ENCODE data around the gene OSBPL2.

OSBPL2 gene

GRCh38 chr20:62285151-62285550 lies 46.8 kb downstream of the OSBPL2 start:
- Histone ChIP-seq H2BK15ac (replicated peaks; ENCODE audit: low read depth) (no peak overlapping the region), H3K79me1 (ENCODE audit: low read length) (no peaks in the 10 kb centered on the region), H3K18ac (ENCODE audit: low read length) (no peak overlapping the region), H3K27me3 (ENCODE audit: insufficient read depth, low read length, poor library complexity) (no peaks in the 10 kb centered on the region), H3K79me2 (ENCODE audit: control insufficient read depth, insufficient read depth, low read length) (no peaks in the 10 kb centered on the region), H3K4ac (ENCODE audit: low read depth, low read length) (no peak overlapping the region), H3K4me1 (ENCODE audit: control insufficient read depth, low read depth, low read length) (no peaks in the 10 kb centered on the region), H2BK5ac (ENCODE audit: low read length) (no peak overlapping the region), H3K36me3 (ENCODE audit: control insufficient read depth, insufficient read depth, low read length) (peaks cover 6% of the 10 kb centered on the region), H2BK120ac (ENCODE audit: low read depth, low read length) (no peak overlapping the region), H3K9ac (ENCODE audit: low read length) (no peak overlapping the region), H3K23ac (ENCODE audit: low read length) (no peak overlapping the region), H3K56ac (ENCODE audit: low read length) (no peak overlapping the region), H4K5ac (ENCODE audit: low read length) (no peak overlapping the region), H2AK5ac (ENCODE audit: low read length) (no peak overlapping the region), H3K4me2 (ENCODE audit: low read length) (no peak overlapping the region), H3K27ac (ENCODE audit: low read depth, low read length) (no peak overlapping the region), H4K8ac (ENCODE audit: low read depth, low read length) (no peak overlapping the region), H3K4me3 (ENCODE audit: low read length) (no peak overlapping the region)
- no peak for DNase-seq
- WGBS (ENCODE audit: extremely low coverage, insufficient coverage, low lambda C conversion rate), result no CpG with 5 or more reads among the region's 6 CpGs

GRCh38 chr20:62285722-62286121 lies 47.4 kb downstream of the OSBPL2 start:
- DNase-seq, result no peak
- Histone ChIP-seq H3K27me3 (ENCODE audit: insufficient read depth, low read length, poor library complexity) (no peaks in the 10 kb centered on the region), H2BK15ac (replicated peaks; ENCODE audit: low read depth) (no peak overlapping the region), H4K8ac (ENCODE audit: low read depth, low read length) (no peak overlapping the region), H3K4ac (ENCODE audit: low read depth, low read length) (no peak overlapping the region), H3K36me3 (ENCODE audit: control insufficient read depth, insufficient read depth, low read length) (peaks cover 6% of the 10 kb centered on the region), H3K18ac (ENCODE audit: low read length) (no peak overlapping the region), H3K23ac (ENCODE audit: low read length) (no peak overlapping the region), H3K79me1 (ENCODE audit: low read length) (no peaks in the 10 kb centered on the region), H2AK5ac (ENCODE audit: low read length) (no peak overlapping the region), H3K79me2 (ENCODE audit: control insufficient read depth, insufficient read depth, low read length) (no peaks in the 10 kb centered on the region), H3K27ac (ENCODE audit: low read depth, low read length) (no peak overlapping the region), H4K5ac (ENCODE audit: low read length) (no peak overlapping the region), H2BK5ac (ENCODE audit: low read length) (no peak overlapping the region), H3K4me2 (ENCODE audit: low read length) (no peak overlapping the region), H3K4me3 (ENCODE audit: low read length) (no peak overlapping the region), H3K56ac (ENCODE audit: low read length) (no peak overlapping the region), H2BK120ac (ENCODE audit: low read depth, low read length) (no peak overlapping the region), H3K4me1 (ENCODE audit: control insufficient read depth, low read depth, low read length) (no peaks in the 10 kb centered on the region), H3K9ac (ENCODE audit: low read length) (no peak overlapping the region)
- no CpG with 5 or more reads among the region's 23 CpGs for WGBS (ENCODE audit: extremely low coverage, insufficient coverage, low lambda C conversion rate)

- H2BK5ac ChIP-seq (ENCODE audit: low read length), result no peak overlapping the region
- no peak overlapping the region for H4K8ac ChIP-seq (ENCODE audit: low read depth, low read length)
- H3K9ac ChIP-seq (ENCODE audit: low read length), result no peak overlapping the region
- no peak overlapping the region for H3K4ac ChIP-seq (ENCODE audit: low read depth, low read length)
- H4K5ac ChIP-seq (ENCODE audit: low read length), result no peak overlapping the region
- no peak overlapping the region for H3K4me2 ChIP-seq (ENCODE audit: low read length)
- H3K27ac ChIP-seq (ENCODE audit: low read depth, low read length), result no peak overlapping the region
- H2BK120ac ChIP-seq (ENCODE audit: low read depth, low read length), result no peak overlapping the region
- H3K18ac ChIP-seq (ENCODE audit: low read length), result no peak overlapping the region
- H2AK5ac ChIP-seq (ENCODE audit: low read length), result no peak overlapping the region
- no peak overlapping the region for H3K23ac ChIP-seq (ENCODE audit: low read length)
- H3K36me3 ChIP-seq (ENCODE audit: control insufficient read depth, insufficient read depth, low read length), result peaks cover 2% of the 10 kb centered on the region
- no peak overlapping the region for H3K56ac ChIP-seq (ENCODE audit: low read length)
- H3K4me1 ChIP-seq (ENCODE audit: control insufficient read depth, low read depth, low read length), result no peaks in the 10 kb centered on the region
- no peaks in the 10 kb centered on the region for H3K27me3 ChIP-seq (ENCODE audit: insufficient read depth, low read length, poor library complexity)
- H3K79me2 ChIP-seq (ENCODE audit: control insufficient read depth, insufficient read depth, low read length), result no peaks in the 10 kb centered on the region
- H2BK15ac ChIP-seq (replicated peaks; ENCODE audit: low read depth), result no peak overlapping the region
- no CpG with 5 or more reads among the region's 25 CpGs for WGBS (ENCODE audit: extremely low coverage, insufficient coverage, low lambda C conversion rate)
- no peak overlapping the region for H3K4me3 ChIP-seq (ENCODE audit: low read length)
- no peak for DNase-seq
- H3K79me1 ChIP-seq (ENCODE audit: low read length), result no peaks in the 10 kb centered on the region
Observed at GRCh38 chr20:62286493-62287064, 48.3 kb downstream of the OSBPL2 start.

GRCh38 chr20:62287129-62287528 lies 48.8 kb downstream of the OSBPL2 start:
- Histone ChIP-seq H3K4me1 (ENCODE audit: control insufficient read depth, low read depth, low read length) (no peaks in the 10 kb centered on the region), H3K4ac (ENCODE audit: low read depth, low read length) (no peak overlapping the region), H2BK5ac (ENCODE audit: low read length) (no peak overlapping the region), H3K4me2 (ENCODE audit: low read length) (no peak overlapping the region), H3K36me3 (ENCODE audit: control insufficient read depth, insufficient read depth, low read length) (peaks cover 3% of the 10 kb centered on the region), H2BK120ac (ENCODE audit: low read depth, low read length) (no peak overlapping the region), H2BK15ac (replicated peaks; ENCODE audit: low read depth) (no peak overlapping the region), H3K79me2 (ENCODE audit: control insufficient read depth, insufficient read depth, low read length) (no peaks in the 10 kb centered on the region), H3K18ac (ENCODE audit: low read length) (no peak overlapping the region), H3K9ac (ENCODE audit: low read length) (no peak overlapping the region), H2AK5ac (ENCODE audit: low read length) (no peak overlapping the region), H3K27ac (ENCODE audit: low read depth, low read length) (no peak overlapping the region), H3K27me3 (ENCODE audit: insufficient read depth, low read length, poor library complexity) (no peaks in the 10 kb centered on the region), H3K79me1 (ENCODE audit: low read length) (no peaks in the 10 kb centered on the region), H4K8ac (ENCODE audit: low read depth, low read length) (no peak overlapping the region), H3K4me3 (ENCODE audit: low read length) (no peak overlapping the region), H3K56ac (ENCODE audit: low read length) (no peak overlapping the region), H4K5ac (ENCODE audit: low read length) (no peak overlapping the region), H3K23ac (ENCODE audit: low read length) (no peak overlapping the region)
- DNase-seq, result no peak
- no CpG with 5 or more reads among the region's 6 CpGs for WGBS (ENCODE audit: extremely low coverage, insufficient coverage, low lambda C conversion rate)

- Histone ChIP-seq H2AK5ac (ENCODE audit: low read length) (no peak overlapping the region), H3K18ac (ENCODE audit: low read length) (no peak overlapping the region), H3K4me3 (ENCODE audit: low read length) (no peak overlapping the region), H3K79me1 (ENCODE audit: low read length) (no peaks in the 10 kb centered on the region), H2BK5ac (ENCODE audit: low read length) (no peak overlapping the region), H3K27ac (ENCODE audit: low read depth, low read length) (no peak overlapping the region), H3K79me2 (ENCODE audit: control insufficient read depth, insufficient read depth, low read length) (no peaks in the 10 kb centered on the region), H3K23ac (ENCODE audit: low read length) (no peak overlapping the region), H3K4me1 (ENCODE audit: control insufficient read depth, low read depth, low read length) (no peaks in the 10 kb centered on the region), H3K4me2 (ENCODE audit: low read length) (no peak overlapping the region), H4K8ac (ENCODE audit: low read depth, low read length) (no peak overlapping the region), H3K9ac (ENCODE audit: low read length) (no peak overlapping the region), H2BK15ac (replicated peaks; ENCODE audit: low read depth) (no peak overlapping the region), H4K5ac (ENCODE audit: low read length) (no peak overlapping the region), H3K4ac (ENCODE audit: low read depth, low read length) (no peak overlapping the region), H3K27me3 (ENCODE audit: insufficient read depth, low read length, poor library complexity) (no peaks in the 10 kb centered on the region), H3K56ac (ENCODE audit: low read length) (no peak overlapping the region), H3K36me3 (ENCODE audit: control insufficient read depth, insufficient read depth, low read length) (peaks cover 3% of the 10 kb centered on the region), H2BK120ac (ENCODE audit: low read depth, low read length) (no peak overlapping the region)
- WGBS (ENCODE audit: extremely low coverage, insufficient coverage, low lambda C conversion rate), result no CpG with 5 or more reads among the region's 12 CpGs
- no peak for DNase-seq
Observed at GRCh38 chr20:62287759-62288534, 49.6 kb downstream of the OSBPL2 start.
